GM21825 (cell line): ENCODE results near the gene ZNF837.

Experiments used
- ATAC-seq: cut with Tn5 transposase; IDR thresholded peaks from one replicate; pipeline ENCODE4 v1.9.1; 2021; ENCODE audit warnings: mild to moderate bottlenecking, moderate library complexity; ENCODE audit not compliant: unreplicated experiment

The ZNF837 gene

DNA sequence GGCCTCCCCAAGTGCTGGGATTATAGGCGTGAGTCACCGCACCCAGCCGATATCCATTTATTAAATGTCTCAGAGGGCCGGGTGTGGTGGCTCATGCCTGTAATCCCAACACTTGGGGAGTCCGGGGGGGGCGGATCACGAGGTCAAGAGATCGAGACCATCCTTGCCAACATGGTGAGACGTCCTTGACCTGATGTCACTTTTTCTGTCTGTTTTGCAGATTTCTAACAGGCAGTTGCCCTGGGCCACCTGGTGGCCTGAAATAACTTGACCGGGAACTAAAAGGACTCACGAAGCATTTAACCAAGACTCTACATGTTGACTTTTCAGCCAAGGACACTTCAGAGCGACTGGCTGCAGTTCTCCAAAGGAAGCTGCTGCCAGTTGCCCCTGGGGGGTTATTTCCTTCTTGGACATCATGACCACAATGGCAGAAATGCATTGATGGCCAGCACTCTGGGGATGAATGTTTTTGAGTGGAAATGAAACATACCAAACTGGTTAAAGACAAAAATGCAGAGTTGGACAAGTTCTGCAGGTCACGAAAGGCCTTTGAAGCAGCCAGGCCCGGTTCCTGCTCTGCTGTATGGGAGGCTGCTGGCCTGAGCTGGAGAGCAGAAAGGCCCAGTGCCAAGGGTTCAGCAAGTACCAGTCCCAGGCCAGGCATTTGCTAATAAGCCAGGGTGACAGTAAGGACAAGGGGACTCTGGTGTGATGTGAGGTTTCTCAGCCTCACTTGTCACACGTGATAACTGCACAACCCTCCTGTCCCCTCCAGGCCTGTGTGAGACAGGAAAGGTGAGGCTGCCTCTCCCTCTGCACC is 8.3 kb downstream of the ZNF837 start:
- ATAC-seq: no peak

- no peak for ATAC-seq
These were observed 12.1 kb downstream of the ZNF837 start for GRCh38 chr19:58368561-58369360.

GRCh38 chr19:58367698-58368454 is 13.0 kb downstream of the ZNF837 start:
- no peak for ATAC-seq

- no peak for ATAC-seq
These were observed 14.0 kb downstream of the ZNF837 start for GRCh38 chr19:58366585-58367430.

- no peak for ATAC-seq
These were observed 16.7 kb downstream of the ZNF837 start for GRCh38 chr19:58364146-58364545.

GRCh38 chr19:58362272-58362994 is 18.4 kb downstream of the ZNF837 start, which contains the start of gene ZNF497:
ZNF497 (minus strand) TSS chr19:58362751; CDS start chr19:58357635, 5,116 bp downstream.
- ATAC-seq: peak; percentile 83

GRCh38 chr19:58361900-58362271 is 18.9 kb downstream of the ZNF837 start:
- peak; percentile 12 for ATAC-seq

DNA sequence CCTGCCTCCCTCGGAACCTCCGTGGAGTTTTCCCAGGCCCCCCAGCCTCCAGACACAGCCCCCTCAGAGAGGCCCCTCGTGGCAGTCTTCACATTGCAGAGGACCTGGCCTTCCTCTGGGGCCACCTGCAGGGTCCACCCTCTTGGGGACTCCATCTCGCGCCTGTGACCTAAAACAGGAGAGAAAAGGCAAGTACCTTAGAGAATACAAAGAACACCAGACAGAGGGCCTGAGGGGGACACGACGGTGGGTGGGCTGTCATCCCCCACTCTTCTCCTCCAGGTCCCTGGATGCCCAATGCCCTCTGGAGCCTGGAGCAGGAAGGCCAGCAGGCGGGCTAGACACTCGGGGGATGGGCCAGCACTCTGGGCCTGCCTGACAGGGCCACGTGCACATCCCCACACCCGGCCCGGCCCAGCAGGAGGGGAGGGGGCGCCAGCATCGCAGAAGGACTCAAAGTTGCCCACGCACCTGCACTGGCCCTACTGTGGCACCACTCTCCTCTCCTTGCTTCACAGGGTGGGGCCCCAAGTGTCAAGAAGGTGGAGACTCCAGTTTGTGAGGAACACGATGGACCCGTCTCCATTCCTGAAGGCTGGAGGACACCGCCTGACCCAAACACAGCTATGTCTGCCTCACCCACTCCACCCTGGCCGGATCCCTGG is 23.2 kb downstream of the ZNF837 start:
- no peak for ATAC-seq

GRCh38 chr19:58356766-58357480 is 23.9 kb downstream of the ZNF837 start:
- no peak for ATAC-seq

DNA sequence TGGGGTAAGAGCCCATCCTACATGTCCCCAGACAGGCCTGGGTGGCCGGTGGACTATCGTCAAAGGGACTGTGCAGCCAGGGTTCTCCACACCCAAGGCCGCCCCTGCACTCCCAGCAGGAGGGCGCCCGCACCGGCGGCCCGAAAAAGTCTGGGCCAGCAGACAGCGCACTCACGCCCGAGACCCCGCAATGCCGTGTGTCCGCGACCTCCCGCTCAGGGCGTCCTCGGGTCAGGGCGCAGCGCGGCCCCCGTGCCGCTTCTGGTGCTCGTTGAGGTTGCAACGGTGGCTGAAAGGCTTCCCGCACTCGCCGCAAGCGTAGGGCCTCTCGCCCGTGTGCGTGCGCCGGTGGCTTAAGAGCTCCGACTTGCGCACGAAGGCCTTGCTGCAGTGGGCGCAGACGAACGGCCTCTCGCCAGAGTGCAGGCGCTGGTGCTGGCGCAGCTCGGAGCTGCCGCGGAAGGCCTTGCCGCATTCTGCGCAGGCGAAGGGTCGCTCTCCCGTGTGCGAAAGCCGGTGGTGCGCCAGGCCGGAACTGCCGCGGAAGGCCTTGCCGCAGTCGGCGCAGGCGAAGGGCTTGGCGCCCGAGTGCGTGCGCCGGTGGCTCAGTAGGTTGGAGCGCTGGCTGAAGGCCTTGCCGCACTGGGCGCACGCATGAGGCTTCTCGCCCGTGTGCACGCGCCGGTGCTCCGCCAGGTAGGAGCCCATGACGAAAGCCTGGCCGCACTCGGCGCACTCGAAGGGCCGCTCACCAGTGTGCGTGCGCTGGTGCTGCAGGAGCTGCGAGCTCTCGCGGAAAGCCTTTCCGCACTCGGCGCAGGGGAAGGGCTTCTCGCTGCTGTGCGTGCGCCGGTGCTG is 24.7 kb downstream of the ZNF837 start:
- no peak for ATAC-seq

- no peak for ATAC-seq
These were observed 25.5 kb downstream of the ZNF837 start for GRCh38 chr19:58355215-58355796.

DNA sequence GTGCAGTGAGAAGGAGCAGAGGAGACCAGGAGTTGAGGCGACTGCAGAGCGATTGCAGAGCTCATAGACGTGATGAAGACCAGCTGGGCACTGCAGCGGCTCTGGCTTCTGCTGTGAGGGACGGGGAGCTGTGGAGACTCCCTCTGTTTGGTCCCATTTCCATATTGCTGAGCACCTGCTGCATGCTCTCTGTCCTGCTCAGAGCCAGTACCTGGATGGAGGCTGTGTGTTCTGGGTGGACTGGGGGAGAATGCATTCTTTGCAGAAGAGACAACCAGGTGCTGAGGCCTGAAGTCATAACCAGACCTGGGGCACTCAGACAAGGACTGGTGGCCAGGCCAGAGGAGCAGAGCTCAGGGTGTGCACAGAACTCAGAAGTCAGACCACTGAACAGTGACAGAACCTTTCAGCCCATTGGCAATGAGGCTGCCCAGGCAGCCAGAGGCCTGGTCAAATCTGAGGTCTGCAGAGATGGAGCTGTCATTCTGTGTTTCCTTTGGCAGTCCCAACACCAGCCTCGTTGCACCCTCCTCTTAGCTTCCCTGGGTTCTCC is 26.3 kb downstream of the ZNF837 start:
- no peak for ATAC-seq

- ATAC-seq: no peak
These were observed 26.9 kb downstream of the ZNF837 start for GRCh38 chr19:58353717-58354477.

GRCh38 chr19:58352760-58353671 is 27.8 kb downstream of the ZNF837 start, which contains the start of gene A1BG:
A1BG (minus strand) TSS chr19:58353492; CDS start chr19:58353437, 55 bp downstream.
- no peak for ATAC-seq
